GM12878 (cell line): ENCODE measurements around the gene ERVH48-1.

Source experiments
- EZH2 ChIP-seq: IDR thresholded peaks from 2 replicates; pipeline ENCODE4 v1.6.1; 2012; ENCODE audit warnings: low read depth, mild to moderate bottlenecking, control low read depth, inconsistent platforms, low read length, borderline replicate concordance; ENCODE audit not compliant: control insufficient read depth
- FOS ChIP-seq: IDR thresholded peaks from 3 replicates; pipeline ENCODE4 v1.6.1; 2011; ENCODE audit warnings: borderline replicate concordance; ENCODE audit not compliant: insufficient read length; ENCODE audit errors: extremely low read depth
- POLR2AphosphoS5 ChIP-seq: IDR thresholded peaks from 2 replicates; pipeline ENCODE4 v1.6.1; 2011; ENCODE audit warnings: mild to moderate bottlenecking, low read length, inconsistent platforms
- TF ChIP-seq, protein P1 (sequence below), 3 experiments: IDR thresholded peaks in 2 of 3; conservative IDR thresholded peaks in 1 of 3; 2 replicates each; pipeline ENCODE4 v1.5.1; 2011; ENCODE audit warnings: low read depth in 3 of 3, low read length in 3 of 3, mild to moderate bottlenecking in 3 of 3, control low read depth in 2 of 3, moderate library complexity in 2 of 3, inconsistent platforms in 1 of 3, mixed read lengths in 1 of 3; ENCODE audit not compliant: control insufficient read depth in 2 of 3, insufficient read depth in 1 of 3; ENCODE audit errors: extremely low read depth in 1 of 3

GRCh38 chr21:42929969-42930368, 4.5 kb upstream of the ERVH48-1 start:
- TF ChIP-seq, protein P1, sequence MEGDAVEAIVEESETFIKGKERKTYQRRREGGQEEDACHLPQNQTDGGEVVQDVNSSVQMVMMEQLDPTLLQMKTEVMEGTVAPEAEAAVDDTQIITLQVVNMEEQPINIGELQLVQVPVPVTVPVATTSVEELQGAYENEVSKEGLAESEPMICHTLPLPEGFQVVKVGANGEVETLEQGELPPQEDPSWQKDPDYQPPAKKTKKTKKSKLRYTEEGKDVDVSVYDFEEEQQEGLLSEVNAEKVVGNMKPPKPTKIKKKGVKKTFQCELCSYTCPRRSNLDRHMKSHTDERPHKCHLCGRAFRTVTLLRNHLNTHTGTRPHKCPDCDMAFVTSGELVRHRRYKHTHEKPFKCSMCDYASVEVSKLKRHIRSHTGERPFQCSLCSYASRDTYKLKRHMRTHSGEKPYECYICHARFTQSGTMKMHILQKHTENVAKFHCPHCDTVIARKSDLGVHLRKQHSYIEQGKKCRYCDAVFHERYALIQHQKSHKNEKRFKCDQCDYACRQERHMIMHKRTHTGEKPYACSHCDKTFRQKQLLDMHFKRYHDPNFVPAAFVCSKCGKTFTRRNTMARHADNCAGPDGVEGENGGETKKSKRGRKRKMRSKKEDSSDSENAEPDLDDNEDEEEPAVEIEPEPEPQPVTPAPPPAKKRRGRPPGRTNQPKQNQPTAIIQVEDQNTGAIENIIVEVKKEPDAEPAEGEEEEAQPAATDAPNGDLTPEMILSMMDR (IDR thresholded peaks at IDR 0.05 in 2 of 3, conservative IDR thresholded peaks at IDR 0.05 in 1 of 3; ENCODE audit: control insufficient read depth in 2 of 3, extremely low read depth in 1 of 3, insufficient read depth in 1 of 3, low read depth in 3 of 3, low read length in 3 of 3), result no peak
- TF ChIP-seq FOS, result no peak
- no peak for TF ChIP-seq EZH2
- no peak for TF ChIP-seq POLR2AphosphoS5
